Measurements from ENCODE around the gene RMND1.

DNA sequence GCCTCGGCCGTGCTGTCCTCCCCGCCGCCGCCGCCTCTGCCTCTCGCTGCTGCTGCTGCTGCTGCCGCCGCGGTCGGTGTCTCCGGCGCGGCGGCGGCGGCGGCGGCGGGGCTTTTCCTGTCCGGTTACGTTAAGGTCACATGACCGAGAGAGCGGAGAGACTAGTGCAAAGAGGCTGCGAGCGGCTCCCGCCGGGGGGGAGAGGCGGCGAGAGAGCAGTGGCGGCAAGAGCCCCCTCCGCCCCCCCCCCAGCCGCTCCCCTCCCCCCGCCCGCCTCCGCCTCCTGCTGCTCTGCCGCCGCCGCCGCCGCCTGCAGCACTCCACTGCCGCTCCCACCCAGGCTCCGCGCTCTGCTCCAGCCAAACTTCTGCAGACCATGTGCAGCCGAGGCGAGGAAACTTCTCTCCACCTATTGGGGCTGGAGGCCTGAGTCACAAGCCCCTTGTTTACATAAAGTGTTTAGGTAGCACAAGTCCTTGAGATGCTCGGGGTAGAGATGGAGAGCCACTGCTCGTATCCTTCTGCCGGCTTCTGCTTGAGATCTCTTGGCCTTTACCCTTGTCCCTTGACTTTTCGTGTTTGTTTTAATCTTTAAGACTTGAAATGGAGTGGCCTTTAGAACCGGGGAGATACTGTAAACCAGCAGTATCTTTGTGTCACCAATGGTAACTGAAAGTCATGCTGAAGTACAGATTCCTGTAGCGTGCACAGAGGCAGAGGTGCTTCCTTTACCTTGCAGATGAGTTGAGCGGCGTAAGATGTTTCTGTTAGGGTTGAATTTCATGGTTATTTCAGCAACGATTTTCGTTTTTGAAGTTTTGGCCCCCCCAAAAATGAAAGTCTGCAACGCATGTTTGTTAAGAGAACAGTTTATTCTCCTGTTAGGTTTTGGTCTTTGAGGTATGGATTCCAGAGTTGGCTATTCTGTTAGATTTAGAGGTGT lies 60.2 kb downstream of the RMND1 start, which contains the start of gene ZBTB2:
- no peak for TF ChIP-seq CTCF (IDR thresholded peaks at IDR 0.05; ENCODE audit: poor library complexity, severe bottlenecking)
- no peak for TF ChIP-seq EP300 (conservative IDR thresholded peaks at IDR 0.05; ENCODE audit: poor library complexity, severe bottlenecking)
